ENCODE data around the gene INO80E.

INO80E gene

GRCh38 chr16:29984137-29984763 lies 11.8 kb upstream of the INO80E start:
- Histone ChIP-seq H2AFZ (ENCODE audit: low read depth, low read length) (no peak overlapping the region), H3K27ac (ENCODE audit: low read length) (no peak overlapping the region), H3K27me3 (ENCODE audit: low read depth, low read length) (no peaks in the 10 kb centered on the region), H3K4me3 (ENCODE audit: low read length) (no peak overlapping the region), H3K9ac (ENCODE audit: low read length) (no peak overlapping the region), H3K9me3 (ENCODE audit: insufficient read depth, low read length) (no peaks in the 10 kb centered on the region), H3K4me1 (ENCODE audit: low read length) (no peaks in the 10 kb centered on the region), H3K79me2 (ENCODE audit: low read length) (no peaks in the 10 kb centered on the region), H3K4me2 (ENCODE audit: low read length) (no peak overlapping the region), H4K20me1 (ENCODE audit: insufficient read depth, low read length) (no peaks in the 10 kb centered on the region), H3K36me3 (replicated peaks; ENCODE audit: low read depth, low read length) (peaks cover 52% of the 10 kb centered on the region)
- TF ChIP-seq EZH2phosphoT487 (IDR thresholded peaks at IDR 0.05; ENCODE audit: low read depth), result no peak
- TF ChIP-seq CTCF (IDR thresholded peaks at IDR 0.05; ENCODE audit: low read depth, low read length), result no peak

DNA sequence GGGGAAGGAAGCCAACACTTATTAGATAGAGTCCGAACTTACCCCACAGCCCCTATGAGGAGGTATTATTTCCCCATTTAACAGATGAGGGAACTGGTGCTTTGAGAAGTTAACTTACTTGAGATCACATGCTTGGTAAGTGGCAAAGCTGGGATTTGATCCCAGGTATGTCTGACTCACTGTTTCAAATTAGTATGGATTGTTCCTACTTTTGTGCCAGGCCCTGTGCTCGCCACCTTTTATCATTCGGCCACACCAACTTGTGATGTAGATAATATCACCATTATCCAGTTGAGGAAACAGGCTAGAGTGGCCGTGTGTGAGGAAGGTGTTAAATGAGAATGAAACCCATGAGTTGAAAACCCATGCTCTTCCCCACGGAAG lies 11.3 kb upstream of the INO80E start:
- Histone ChIP-seq H3K4me3 (ENCODE audit: low read length) (no peak overlapping the region), H3K36me3 (replicated peaks; ENCODE audit: low read depth, low read length) (peaks cover 50% of the 10 kb centered on the region)

DNA sequence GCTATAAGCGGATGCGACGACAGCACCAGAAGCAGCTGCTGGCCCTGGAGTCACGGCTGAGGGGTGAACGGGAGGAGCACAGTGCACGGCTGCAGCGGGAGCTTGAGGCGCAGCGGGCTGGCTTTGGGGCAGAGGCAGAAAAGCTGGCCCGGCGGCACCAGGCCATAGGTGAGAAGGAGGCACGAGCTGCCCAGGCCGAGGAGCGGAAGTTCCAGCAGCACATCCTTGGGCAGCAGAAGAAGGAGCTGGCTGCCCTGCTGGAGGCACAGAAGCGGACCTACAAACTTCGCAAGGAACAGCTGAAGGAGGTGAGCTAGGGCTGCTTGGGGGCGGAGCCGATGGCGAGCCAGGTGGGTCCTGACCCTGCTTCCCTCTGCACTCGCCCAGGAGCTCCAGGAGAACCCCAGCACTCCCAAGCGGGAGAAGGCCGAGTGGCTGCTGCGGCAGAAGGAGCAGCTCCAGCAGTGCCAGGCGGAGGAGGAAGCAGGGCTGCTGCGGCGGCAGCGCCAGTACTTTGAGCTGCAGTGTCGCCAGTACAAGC lies 10.7 kb upstream of the INO80E start:
- no peak overlapping the region for H3K27ac ChIP-seq (ENCODE audit: low read length)
- H3K36me3 ChIP-seq (replicated peaks; ENCODE audit: low read depth, low read length), result peaks cover 50% of the 10 kb centered on the region

More for the DNA sequence above, 11.3 kb upstream of the INO80E start:
- H2AFZ ChIP-seq (ENCODE audit: low read depth, low read length), result no peak overlapping the region
- H3K4me2 ChIP-seq (ENCODE audit: low read length), result no peak overlapping the region
- no peaks in the 10 kb centered on the region for H3K4me1 ChIP-seq (ENCODE audit: low read length)
- no peaks in the 10 kb centered on the region for H3K79me2 ChIP-seq (ENCODE audit: low read length)
- no peak overlapping the region for H3K27ac ChIP-seq (ENCODE audit: low read length)
- H3K27me3 ChIP-seq (ENCODE audit: low read depth, low read length), result no peaks in the 10 kb centered on the region
- TF ChIP-seq EZH2phosphoT487 (IDR thresholded peaks at IDR 0.05; ENCODE audit: low read depth), result no peak
- no peak for TF ChIP-seq CTCF (IDR thresholded peaks at IDR 0.05; ENCODE audit: low read depth, low read length)
- H3K9ac ChIP-seq (ENCODE audit: low read length), result no peak overlapping the region
- no peaks in the 10 kb centered on the region for H4K20me1 ChIP-seq (ENCODE audit: insufficient read depth, low read length)
- no peaks in the 10 kb centered on the region for H3K9me3 ChIP-seq (ENCODE audit: insufficient read depth, low read length)

DNA sequence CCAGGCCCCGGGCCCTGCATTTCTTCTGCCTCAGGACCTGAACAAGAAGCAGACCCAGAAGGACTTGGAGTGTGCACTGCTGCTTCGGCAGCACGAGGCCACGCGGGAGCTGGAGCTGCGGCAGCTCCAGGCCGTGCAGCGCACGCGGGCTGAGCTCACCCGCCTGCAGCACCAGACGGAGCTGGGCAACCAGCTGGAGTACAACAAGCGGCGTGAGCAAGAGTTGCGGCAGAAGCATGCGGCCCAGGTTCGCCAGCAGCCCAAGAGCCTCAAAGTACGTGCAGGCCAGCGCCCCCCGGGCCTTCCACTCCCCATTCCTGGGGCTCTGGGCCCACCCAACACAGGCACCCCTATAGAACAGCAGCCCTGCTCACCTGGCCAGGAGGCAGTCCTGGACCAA lies 9.8 kb upstream of the INO80E start:
- Histone ChIP-seq H3K4me2 (ENCODE audit: low read length) (no peak overlapping the region), H3K27ac (ENCODE audit: low read length) (no peak overlapping the region), H3K36me3 (replicated peaks; ENCODE audit: low read depth, low read length) (peaks cover 45% of the 10 kb centered on the region), H4K20me1 (ENCODE audit: insufficient read depth, low read length) (no peaks in the 10 kb centered on the region), H3K79me2 (ENCODE audit: low read length) (no peaks in the 10 kb centered on the region), H3K4me1 (ENCODE audit: low read length) (no peaks in the 10 kb centered on the region), H3K4me3 (ENCODE audit: low read length) (no peak overlapping the region), H3K9ac (ENCODE audit: low read length) (no peak overlapping the region), H3K27me3 (ENCODE audit: low read depth, low read length) (no peaks in the 10 kb centered on the region), H2AFZ (ENCODE audit: low read depth, low read length) (no peak overlapping the region), H3K9me3 (ENCODE audit: insufficient read depth, low read length) (no peaks in the 10 kb centered on the region)
- TF ChIP-seq EZH2phosphoT487 (IDR thresholded peaks at IDR 0.05; ENCODE audit: low read depth) (no peak), CTCF (IDR thresholded peaks at IDR 0.05; ENCODE audit: low read depth, low read length) (no peak)

More for the DNA sequence above, 10.7 kb upstream of the INO80E start:
- Histone ChIP-seq H2AFZ (ENCODE audit: low read depth, low read length) (no peak overlapping the region), H3K27me3 (ENCODE audit: low read depth, low read length) (no peaks in the 10 kb centered on the region), H3K79me2 (ENCODE audit: low read length) (no peaks in the 10 kb centered on the region), H3K4me3 (ENCODE audit: low read length) (no peak overlapping the region), H3K4me2 (ENCODE audit: low read length) (no peak overlapping the region), H3K9ac (ENCODE audit: low read length) (no peak overlapping the region), H3K9me3 (ENCODE audit: insufficient read depth, low read length) (no peaks in the 10 kb centered on the region), H4K20me1 (ENCODE audit: insufficient read depth, low read length) (no peaks in the 10 kb centered on the region), H3K4me1 (ENCODE audit: low read length) (no peaks in the 10 kb centered on the region)
- TF ChIP-seq CTCF (IDR thresholded peaks at IDR 0.05; ENCODE audit: low read depth, low read length) (no peak), EZH2phosphoT487 (IDR thresholded peaks at IDR 0.05; ENCODE audit: low read depth) (no peak)

Measured in OCI-LY3 (cell line).